ENCODE results near the gene QPRT. TPM values are rescaled to one million over a fixed set of nuclear protein-coding genes. Genes with fewer than 3 reads are reported as not detected.
A peak's percentile ranks its signal among the peaks of the same experiment; 100 is the strongest.

The QPRT gene
- total RNA-seq, 1 donor from 2014 or later, result 34.7 TPM

GRCh38 chr16:29667755-29668154, 11.2 kb upstream of the QPRT start:
- peaks cover 1% of the 10 kb centered on the region for H3K9me3 Mint-ChIP-seq (ENCODE audit: unreplicated experiment)
- no peak for TF ChIP-seq CTCF (IDR thresholded peaks at IDR 0.05; ENCODE audit: partially characterized antibody, unreplicated experiment)
- H3K27me3 Mint-ChIP-seq (ENCODE audit: unreplicated experiment), result peaks cover 2% of the 10 kb centered on the region
- H3K4me3 Mint-ChIP-seq (ENCODE audit: unreplicated experiment), result no peak overlapping the region
- no peak for DNase-seq
- H3K4me1 Mint-ChIP-seq (ENCODE audit: low read depth, unreplicated experiment), result peaks cover 19% of the 10 kb centered on the region
- no peaks in the 10 kb centered on the region for H3K36me3 Mint-ChIP-seq (ENCODE audit: unreplicated experiment)
- H3K27ac Mint-ChIP-seq (ENCODE audit: unreplicated experiment), result no peak overlapping the region

GRCh38 chr16:29668267-29668666, 10.7 kb upstream of the QPRT start:
- peaks cover 2% of the 10 kb centered on the region for H3K27me3 Mint-ChIP-seq (ENCODE audit: unreplicated experiment)
- no peaks in the 10 kb centered on the region for H3K36me3 Mint-ChIP-seq (ENCODE audit: unreplicated experiment)
- H3K4me1 Mint-ChIP-seq (ENCODE audit: low read depth, unreplicated experiment), result peaks cover 19% of the 10 kb centered on the region
- H3K27ac Mint-ChIP-seq (ENCODE audit: unreplicated experiment), result no peak overlapping the region
- no peak overlapping the region for H3K4me3 Mint-ChIP-seq (ENCODE audit: unreplicated experiment)
- peaks cover 1% of the 10 kb centered on the region for H3K9me3 Mint-ChIP-seq (ENCODE audit: unreplicated experiment)
- DNase-seq, result no peak
- TF ChIP-seq CTCF (IDR thresholded peaks at IDR 0.05; ENCODE audit: partially characterized antibody, unreplicated experiment), result no peak

GRCh38 chr16:29673501-29673900, 5.5 kb upstream of the QPRT start:
- Mint-ChIP-seq H3K27ac (ENCODE audit: unreplicated experiment) (no peak overlapping the region), H3K36me3 (ENCODE audit: unreplicated experiment) (no peaks in the 10 kb centered on the region), H3K9me3 (ENCODE audit: unreplicated experiment) (no peaks in the 10 kb centered on the region), H3K27me3 (ENCODE audit: unreplicated experiment) (no peaks in the 10 kb centered on the region), H3K4me1 (ENCODE audit: low read depth, unreplicated experiment) (peaks cover 3% of the 10 kb centered on the region), H3K4me3 (ENCODE audit: unreplicated experiment) (no peak overlapping the region)
- no peak for DNase-seq
- no peak for TF ChIP-seq CTCF (IDR thresholded peaks at IDR 0.05; ENCODE audit: partially characterized antibody, unreplicated experiment)

- Mint-ChIP-seq H3K27ac (ENCODE audit: unreplicated experiment) (peak overlapping the region; percentile 62), H3K27me3 (ENCODE audit: unreplicated experiment) (no peaks in the 10 kb centered on the region), H3K36me3 (ENCODE audit: unreplicated experiment) (no peaks in the 10 kb centered on the region), H3K4me3 (ENCODE audit: unreplicated experiment) (no peak overlapping the region), H3K9me3 (ENCODE audit: unreplicated experiment) (no peaks in the 10 kb centered on the region), H3K4me1 (ENCODE audit: low read depth, unreplicated experiment) (peaks cover 3% of the 10 kb centered on the region)
- DNase-seq, result no peak
- TF ChIP-seq CTCF (IDR thresholded peaks at IDR 0.05; ENCODE audit: partially characterized antibody, unreplicated experiment), result no peak
These were observed 4.8 kb upstream of the QPRT start for GRCh38 chr16:29674188-29674587.

GRCh38 chr16:29675811-29676643, 3.0 kb upstream of the QPRT start:
- no peak overlapping the region for H3K4me3 Mint-ChIP-seq (ENCODE audit: unreplicated experiment)
- H3K9me3 Mint-ChIP-seq (ENCODE audit: unreplicated experiment), result no peaks in the 10 kb centered on the region
- no peak for TF ChIP-seq CTCF (IDR thresholded peaks at IDR 0.05; ENCODE audit: partially characterized antibody, unreplicated experiment)
- peaks cover 8% of the 10 kb centered on the region for H3K4me1 Mint-ChIP-seq (ENCODE audit: low read depth, unreplicated experiment)
- H3K27ac Mint-ChIP-seq (ENCODE audit: unreplicated experiment), result no peak overlapping the region
- DNase-seq, result no peak
- H3K36me3 Mint-ChIP-seq (ENCODE audit: unreplicated experiment), result no peaks in the 10 kb centered on the region
- H3K27me3 Mint-ChIP-seq (ENCODE audit: unreplicated experiment), result no peaks in the 10 kb centered on the region
